Activated CD8-positive, alpha-beta memory T cell treated with anti-CD3 and anti-CD28 coated beads for 36 hours (primary cell): ENCODE results near the gene TCHH. TPM values are rescaled to one million over a fixed set of nuclear protein-coding genes. Genes with fewer than 3 reads are reported as not detected.
"Not testable (repeated sequence)": the region's sequence is repeated elsewhere in the genome, so short reads cannot be mapped to it uniquely, and the experiment has no call there.

Experiments used
- CTCF ChIA-PET: fragments of 350-600 bp; sonication (Branson Sonifier 250); formaldehyde crosslinking; loops from one replicate; lab custom pipeline; 2021; ENCODE audit warnings: antibody characterized with exemption; lab: Charles Lee
- POLR2A ChIA-PET: fragments of 350-600 bp; sonication (Branson Sonifier 250); formaldehyde crosslinking; loops from one replicate; lab custom pipeline; 2021; ENCODE audit warnings: antibody characterized with exemption; lab: Charles Lee
- total RNA-seq, 2 experiments: library from RNA; stranded (reverse); gene quantifications; one replicate each; pipeline ENCODE4 v1.2.3, GENCODE V29; 2021

The TCHH gene, protein sequence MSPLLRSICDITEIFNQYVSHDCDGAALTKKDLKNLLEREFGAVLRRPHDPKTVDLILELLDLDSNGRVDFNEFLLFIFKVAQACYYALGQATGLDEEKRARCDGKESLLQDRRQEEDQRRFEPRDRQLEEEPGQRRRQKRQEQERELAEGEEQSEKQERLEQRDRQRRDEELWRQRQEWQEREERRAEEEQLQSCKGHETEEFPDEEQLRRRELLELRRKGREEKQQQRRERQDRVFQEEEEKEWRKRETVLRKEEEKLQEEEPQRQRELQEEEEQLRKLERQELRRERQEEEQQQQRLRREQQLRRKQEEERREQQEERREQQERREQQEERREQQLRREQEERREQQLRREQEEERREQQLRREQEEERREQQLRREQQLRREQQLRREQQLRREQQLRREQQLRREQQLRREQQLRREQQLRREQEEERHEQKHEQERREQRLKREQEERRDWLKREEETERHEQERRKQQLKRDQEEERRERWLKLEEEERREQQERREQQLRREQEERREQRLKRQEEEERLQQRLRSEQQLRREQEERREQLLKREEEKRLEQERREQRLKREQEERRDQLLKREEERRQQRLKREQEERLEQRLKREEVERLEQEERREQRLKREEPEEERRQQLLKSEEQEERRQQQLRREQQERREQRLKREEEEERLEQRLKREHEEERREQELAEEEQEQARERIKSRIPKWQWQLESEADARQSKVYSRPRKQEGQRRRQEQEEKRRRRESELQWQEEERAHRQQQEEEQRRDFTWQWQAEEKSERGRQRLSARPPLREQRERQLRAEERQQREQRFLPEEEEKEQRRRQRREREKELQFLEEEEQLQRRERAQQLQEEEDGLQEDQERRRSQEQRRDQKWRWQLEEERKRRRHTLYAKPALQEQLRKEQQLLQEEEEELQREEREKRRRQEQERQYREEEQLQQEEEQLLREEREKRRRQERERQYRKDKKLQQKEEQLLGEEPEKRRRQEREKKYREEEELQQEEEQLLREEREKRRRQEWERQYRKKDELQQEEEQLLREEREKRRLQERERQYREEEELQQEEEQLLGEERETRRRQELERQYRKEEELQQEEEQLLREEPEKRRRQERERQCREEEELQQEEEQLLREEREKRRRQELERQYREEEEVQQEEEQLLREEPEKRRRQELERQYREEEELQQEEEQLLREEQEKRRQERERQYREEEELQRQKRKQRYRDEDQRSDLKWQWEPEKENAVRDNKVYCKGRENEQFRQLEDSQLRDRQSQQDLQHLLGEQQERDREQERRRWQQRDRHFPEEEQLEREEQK (N-terminal part only)
- under 1 TPM; 0.17 TPM for total RNA-seq

GRCh38 chr1:152115344-152115743 lies at the start of gene TCHH:
TCHH (minus strand) TSS chr1:152115444; CDS start chr1:152114080, 1,364 bp downstream.
- ChIA-PET POLR2A (no interaction called here), CTCF (interaction anchor here (1.5 kb wide), 1 partner anchor 63 kb away, joined by 3 read pairs; no protein-coding TSS in a partner anchor)

DNA sequence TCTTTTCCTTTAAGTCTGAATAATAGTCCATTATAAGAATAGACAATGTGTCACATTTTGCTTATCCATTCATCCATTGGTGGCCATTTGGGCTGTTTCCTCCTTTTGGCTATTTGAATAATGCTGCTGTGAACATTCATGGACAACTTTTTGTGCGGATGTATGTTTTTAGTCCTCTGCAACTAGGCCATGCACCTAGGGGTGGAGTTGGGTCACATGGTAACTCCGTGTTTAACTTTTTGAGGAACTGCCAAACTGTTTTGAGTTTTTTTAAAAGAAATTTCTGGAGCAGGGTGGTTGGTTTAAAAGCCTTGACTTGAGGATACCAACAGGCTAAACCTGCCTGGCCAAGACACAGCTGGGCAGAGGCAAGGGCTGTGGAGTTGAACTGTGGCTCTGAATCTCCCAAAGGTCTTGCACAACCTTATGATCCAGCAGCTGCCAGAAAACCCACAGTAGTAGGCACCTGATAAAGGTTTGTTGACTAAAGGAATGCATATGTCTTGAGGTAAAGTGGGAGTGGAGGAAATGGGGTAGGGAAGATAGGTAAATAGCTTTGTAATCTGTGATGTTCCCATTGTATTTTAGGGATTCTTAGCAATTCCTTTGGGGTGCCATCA lies 49.4 kb upstream of the TCHH start:
- CTCF ChIA-PET = no interaction called here
- POLR2A ChIA-PET = no interaction called here

DNA sequence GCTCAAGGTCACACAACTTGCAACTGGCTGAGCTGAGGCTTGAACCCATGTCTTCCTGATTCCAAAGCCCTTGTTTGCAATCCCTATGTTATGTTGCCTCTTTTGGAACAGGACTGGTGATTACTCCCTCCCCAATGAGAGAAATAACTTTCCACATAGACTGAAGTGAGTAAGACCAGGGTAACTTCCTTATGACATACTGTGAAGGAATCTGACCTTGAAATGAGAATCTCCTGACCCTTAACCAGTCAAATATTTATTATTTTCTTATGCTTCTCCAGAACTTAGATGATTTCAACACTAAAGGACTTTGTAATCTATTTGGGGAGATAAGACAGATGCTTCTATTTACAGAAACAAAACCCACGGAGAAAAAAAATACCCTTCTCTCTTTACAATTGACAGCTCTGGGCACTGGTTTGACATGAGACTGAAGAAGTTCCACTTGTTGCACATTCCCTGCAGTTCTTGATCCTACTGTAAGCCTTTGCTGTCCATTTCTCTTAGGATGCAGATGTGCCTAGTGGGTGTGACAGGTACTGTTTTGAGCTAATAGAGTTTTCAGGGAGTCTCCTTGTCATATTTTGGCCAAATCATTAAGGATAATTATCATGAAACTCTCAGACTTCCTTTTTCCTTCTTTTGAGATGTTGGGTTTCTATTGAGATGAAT lies 47.7 kb upstream of the TCHH start:
- CTCF ChIA-PET = interaction anchor here (1.1 to 1.3 kb wide), 3 partner anchors 26 to 296 kb away, joined by 3 to 5 read pairs (median 3); no protein-coding TSS in a partner anchor
- POLR2A ChIA-PET = no interaction called here

DNA sequence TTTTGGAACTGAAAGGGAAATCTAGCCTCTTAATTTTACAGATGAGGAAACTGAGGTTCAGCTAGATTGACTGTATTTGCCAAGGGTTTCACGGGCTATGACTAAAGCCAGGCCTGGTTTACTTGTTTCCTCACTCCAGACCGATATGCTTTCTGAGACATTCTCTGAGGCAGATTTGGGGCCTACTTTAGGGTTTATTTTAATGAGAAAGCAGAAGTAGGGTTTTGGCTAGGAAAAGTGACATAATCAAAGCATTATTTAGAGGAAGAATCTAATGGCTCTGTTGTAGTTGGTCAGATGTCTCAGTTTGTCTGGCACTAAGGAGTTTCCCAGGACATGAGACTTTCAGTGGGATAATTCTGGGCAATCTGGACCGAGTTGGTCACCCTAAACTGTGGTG lies 45.3 kb upstream of the TCHH start:
- POLR2A ChIA-PET = no interaction called here
- CTCF ChIA-PET = no interaction called here

DNA sequence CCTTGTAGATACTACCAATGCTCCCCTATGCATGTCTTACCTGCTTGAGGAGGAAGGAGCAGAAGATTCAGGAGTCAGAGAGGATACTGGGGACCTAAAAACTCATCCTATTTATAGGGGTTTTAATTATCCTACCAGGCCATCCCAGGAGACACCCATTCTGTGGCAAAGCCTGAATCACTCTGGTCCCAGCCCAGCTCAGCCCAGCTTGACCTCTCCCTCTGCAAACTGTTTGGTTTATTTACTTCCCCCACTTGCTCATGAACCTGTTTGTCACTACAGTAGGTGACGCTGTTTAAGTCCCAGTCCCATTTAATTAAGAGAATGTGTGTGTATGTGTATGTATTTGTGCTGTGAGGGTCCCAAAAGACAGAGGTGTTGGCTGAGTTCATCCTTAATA lies 43.9 kb upstream of the TCHH start, which contains the start of gene RPTN:
TSS of gene RPTN (minus strand) at position 85 of the 400 bp plus-strand sequence. CDS start 1,339 bp downstream, outside the sequence.
- ChIA-PET POLR2A (no interaction called here), CTCF (no interaction called here)

DNA sequence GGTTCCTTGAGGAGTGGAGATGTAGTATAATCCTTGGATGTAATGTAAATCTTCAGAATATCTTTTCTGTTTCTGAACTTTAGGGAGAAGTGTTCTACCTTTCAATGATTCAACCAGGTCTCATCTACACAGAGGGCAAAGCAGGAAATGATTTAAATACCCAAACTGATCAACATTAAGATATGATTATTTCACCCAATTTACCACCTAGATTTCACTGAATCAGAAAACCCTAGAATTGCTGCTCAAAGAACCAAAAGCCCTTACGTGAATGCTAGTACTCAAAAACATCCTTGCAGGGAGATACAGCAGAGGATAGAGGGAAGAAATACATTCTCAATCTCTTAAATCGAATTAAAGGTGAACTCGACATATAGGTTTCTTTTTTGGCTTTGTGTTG lies 38.8 kb upstream of the TCHH start:
- POLR2A ChIA-PET = no interaction called here
- CTCF ChIA-PET = no interaction called here

GRCh38 chr1:152151646-152152045 lies 36.4 kb upstream of the TCHH start:
- POLR2A ChIA-PET = no interaction called here

DNA sequence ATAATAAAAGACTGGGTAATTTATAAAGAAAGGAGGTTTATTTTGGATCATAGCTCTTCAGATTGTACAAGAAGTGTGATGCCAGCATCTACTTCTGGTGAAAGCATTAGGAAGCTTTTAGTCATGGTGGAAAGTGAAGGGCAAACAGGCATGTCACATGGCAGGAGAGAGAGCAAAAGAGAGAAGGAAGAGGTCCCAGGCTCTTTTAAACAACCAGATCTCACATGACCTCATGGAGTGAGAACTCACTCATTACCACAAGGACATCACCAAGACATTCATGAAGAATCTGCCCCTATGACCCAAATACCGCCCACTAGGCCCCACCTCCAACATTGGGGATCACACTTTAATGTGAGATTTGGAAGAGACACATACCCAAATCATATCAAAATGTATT lies 33.7 kb upstream of the TCHH start:
- CTCF ChIA-PET = no interaction called here
- POLR2A ChIA-PET = no interaction called here

More at GRCh38 chr1:152151646-152152045, 36.4 kb upstream of the TCHH start:
- CTCF ChIA-PET = interaction anchor here (0.8 to 1.1 kb wide), 2 partner anchors 33 to 99 kb away, joined by 3 to 4 read pairs; no protein-coding TSS in a partner anchor

GRCh38 chr1:152148051-152148450 lies 32.8 kb upstream of the TCHH start:
- CTCF ChIA-PET = no interaction called here
- POLR2A ChIA-PET = no interaction called here

- ChIA-PET POLR2A (no interaction called here), CTCF (no interaction called here)
These were observed 30.5 kb upstream of the TCHH start for GRCh38 chr1:152145769-152146168.

GRCh38 chr1:152144674-152145183 lies 29.5 kb upstream of the TCHH start:
- POLR2A ChIA-PET = not testable (repeated sequence)

GRCh38 chr1:152143150-152143887 lies 28.1 kb upstream of the TCHH start:
- CTCF ChIA-PET = interaction anchor here (0.7 to 1.1 kb wide), 2 partner anchors 46 to 632 kb away, joined by 3 read pairs; partner anchors contain the start of gene CGN
- POLR2A ChIA-PET = no interaction called here

More at GRCh38 chr1:152144674-152145183, 29.5 kb upstream of the TCHH start:
- CTCF ChIA-PET = not testable (repeated sequence)

- ChIA-PET CTCF (interaction anchor here (1.0 to 1.2 kb wide), 2 partner anchors 44 to 45 kb away, joined by 3 to 4 read pairs; no protein-coding TSS in a partner anchor), POLR2A (no interaction called here)
These were observed 26.8 kb upstream of the TCHH start for GRCh38 chr1:152141971-152142584.

DNA sequence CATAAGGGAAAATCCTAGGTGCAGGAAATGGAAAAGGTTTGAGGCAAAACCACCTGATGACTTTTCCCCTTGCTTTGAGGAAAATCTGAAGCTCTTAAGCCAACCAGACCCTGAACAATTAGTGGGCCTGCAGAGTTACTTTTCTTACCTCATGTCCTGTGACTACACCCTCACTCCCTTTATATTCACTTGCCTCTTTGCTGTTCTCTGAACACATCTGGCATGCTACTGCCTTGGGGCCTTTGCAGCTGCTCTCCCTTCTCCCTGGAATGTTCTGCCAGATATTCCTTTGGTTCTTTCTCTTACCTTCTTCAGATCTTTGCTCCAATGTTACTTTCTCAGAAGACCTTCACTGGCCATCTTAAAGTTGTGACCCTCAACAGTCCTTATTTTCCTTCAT lies 22.0 kb upstream of the TCHH start:
- POLR2A ChIA-PET = no interaction called here
- CTCF ChIA-PET = interaction anchor here (1.1 kb wide), 1 partner anchor 47 kb away, joined by 3 read pairs; no protein-coding TSS in a partner anchor

DNA sequence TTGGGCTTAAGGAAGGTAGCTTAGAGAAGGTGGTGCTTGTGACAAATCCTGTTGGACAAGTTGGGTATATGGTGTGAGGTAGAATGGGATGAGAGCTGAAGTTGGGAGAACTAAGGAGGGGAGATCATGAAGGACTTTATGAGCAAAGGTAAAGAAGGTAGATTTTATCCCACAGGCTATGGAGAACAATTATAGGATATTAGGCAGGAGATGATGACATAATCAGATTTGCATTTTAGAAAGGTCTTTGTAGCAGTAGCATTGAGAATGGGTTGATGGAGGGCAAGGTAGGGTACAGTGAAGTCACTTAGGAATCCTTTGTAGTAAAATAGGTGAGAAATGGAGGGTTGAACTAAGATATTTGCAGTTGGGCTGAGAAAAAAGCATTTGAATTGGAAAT lies 14.9 kb upstream of the TCHH start:
- POLR2A ChIA-PET = interaction anchor here (0.5 kb wide), 1 partner anchor 93 kb away, joined by 8 read pairs; no protein-coding TSS in a partner anchor
- CTCF ChIA-PET = no interaction called here

- ChIA-PET CTCF (no interaction called here), POLR2A (no interaction called here)
These were observed 12.4 kb upstream of the TCHH start for GRCh38 chr1:152127673-152128072.
